RWPE1 (cell line): ENCODE data around the gene SKOR1.

Experiments
- CTCF ChIA-PET: fragments of 350-600 bp; sonication (Branson Sonifier 250); formaldehyde crosslinking; extraction: SDS; loops from one replicate; lab custom pipeline; 2021; lab: Yijun Ruan, JAX
- POLR2A ChIA-PET: fragments of 400-600 bp; formaldehyde crosslinking; extraction: SDS; loops from one replicate; lab custom pipeline; 2020; ENCODE audit warnings: antibody characterized with exemption; ENCODE audit not compliant: low non-redundant PET; lab: Yijun Ruan, JAX
- DNase-seq: peaks from one replicate; pipeline ENCODE4 v3.0.0; 2012; ENCODE audit warnings: low spot score
- H3K27ac ChIP-seq: fragments of 450-650 bp; 2 replicates; pipeline ENCODE4 v1.5.1; 2017
- TF ChIP-seq, protein P1 (sequence below): fragments of 450-650 bp; conservative IDR thresholded peaks from 2 replicates; pipeline ENCODE4 v1.5.1; 2017; ENCODE audit warnings: low read depth, mild to moderate bottlenecking

Gene SKOR1

DNA sequence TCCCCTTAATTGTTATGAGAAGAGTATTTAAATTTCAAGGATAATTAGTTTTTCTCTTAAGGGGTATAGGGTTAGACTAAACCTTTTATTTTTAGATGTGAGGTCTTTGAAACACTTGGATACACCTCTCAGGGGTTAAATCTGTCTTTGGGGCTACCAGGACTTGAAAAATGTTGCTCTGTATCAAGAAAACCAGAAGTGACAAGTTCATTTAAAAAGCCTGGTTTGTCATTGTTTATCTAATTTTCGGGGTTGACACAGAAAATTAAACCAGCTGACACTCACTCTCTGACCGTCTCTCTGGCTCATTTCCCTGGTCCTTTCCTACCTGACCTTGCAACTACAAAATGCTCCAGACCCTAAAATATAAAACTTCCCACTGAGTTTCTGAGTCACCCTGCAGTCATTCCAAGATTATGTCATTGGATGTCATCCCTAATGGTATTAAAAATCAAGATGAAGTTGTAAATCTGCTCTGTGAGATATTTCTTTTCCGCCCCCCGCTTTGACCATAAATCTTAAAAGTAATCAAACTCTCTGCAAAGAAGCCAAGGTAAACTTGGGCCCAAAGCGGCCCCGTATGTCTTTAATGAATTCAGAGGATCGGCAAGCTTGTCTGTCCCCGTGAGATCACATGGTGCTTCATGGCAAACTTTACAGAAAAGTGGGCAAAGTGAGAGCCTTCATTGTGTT lies 32.9 kb upstream of the SKOR1 start:
- ChIA-PET CTCF (no interaction called here), POLR2A (no interaction called here)
- no peak overlapping the region for H3K27ac ChIP-seq
- TF ChIP-seq, protein P1, sequence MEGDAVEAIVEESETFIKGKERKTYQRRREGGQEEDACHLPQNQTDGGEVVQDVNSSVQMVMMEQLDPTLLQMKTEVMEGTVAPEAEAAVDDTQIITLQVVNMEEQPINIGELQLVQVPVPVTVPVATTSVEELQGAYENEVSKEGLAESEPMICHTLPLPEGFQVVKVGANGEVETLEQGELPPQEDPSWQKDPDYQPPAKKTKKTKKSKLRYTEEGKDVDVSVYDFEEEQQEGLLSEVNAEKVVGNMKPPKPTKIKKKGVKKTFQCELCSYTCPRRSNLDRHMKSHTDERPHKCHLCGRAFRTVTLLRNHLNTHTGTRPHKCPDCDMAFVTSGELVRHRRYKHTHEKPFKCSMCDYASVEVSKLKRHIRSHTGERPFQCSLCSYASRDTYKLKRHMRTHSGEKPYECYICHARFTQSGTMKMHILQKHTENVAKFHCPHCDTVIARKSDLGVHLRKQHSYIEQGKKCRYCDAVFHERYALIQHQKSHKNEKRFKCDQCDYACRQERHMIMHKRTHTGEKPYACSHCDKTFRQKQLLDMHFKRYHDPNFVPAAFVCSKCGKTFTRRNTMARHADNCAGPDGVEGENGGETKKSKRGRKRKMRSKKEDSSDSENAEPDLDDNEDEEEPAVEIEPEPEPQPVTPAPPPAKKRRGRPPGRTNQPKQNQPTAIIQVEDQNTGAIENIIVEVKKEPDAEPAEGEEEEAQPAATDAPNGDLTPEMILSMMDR: no peak
- peak; percentile 12 for DNase-seq

DNA sequence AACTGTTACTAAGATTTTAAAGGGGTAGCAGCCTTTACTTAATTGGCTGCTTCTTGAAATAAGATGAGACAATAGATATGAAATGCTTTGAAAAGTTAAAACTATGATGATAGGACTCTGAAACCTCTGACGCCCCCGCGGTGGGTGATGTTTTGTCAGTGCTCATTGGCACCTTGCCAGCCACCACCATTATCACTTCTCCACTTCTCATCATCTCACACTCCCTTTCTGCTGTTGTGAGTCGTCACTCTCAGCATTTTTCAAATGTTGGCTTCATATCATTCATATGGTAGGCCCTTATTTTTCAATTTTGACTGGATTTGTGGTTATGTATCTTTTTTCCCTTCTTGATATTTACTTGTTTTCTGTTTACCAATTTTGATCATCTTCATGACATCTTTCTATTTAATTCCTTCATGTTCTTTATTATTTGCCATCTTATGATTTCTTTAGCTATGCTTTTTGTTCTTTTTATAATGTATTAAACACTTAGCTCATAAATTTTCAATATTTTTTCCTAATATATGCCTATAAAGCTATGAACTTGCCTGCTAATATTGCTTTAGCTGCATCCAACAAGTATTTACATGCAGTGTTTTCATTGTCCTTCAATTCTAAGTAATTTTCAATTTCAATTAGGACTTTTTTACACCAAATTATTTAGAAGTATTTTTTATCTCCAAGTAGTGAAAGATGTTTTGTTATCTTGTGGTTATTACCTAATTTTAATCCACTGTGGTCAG lies 30.3 kb upstream of the SKOR1 start:
- TF ChIP-seq, protein P1: no peak
- H3K27ac ChIP-seq: no peak overlapping the region
- DNase-seq: no peak
- ChIA-PET POLR2A (no interaction called here), CTCF (interaction anchor here (0.6 to 0.7 kb wide), 2 partner anchors 14 to 437 kb away, joined by 4 read pairs; no protein-coding TSS in a partner anchor)

GRCh38 chr15:67796196-67797127 lies 28.8 kb upstream of the SKOR1 start:
- no peak for DNase-seq
- CTCF ChIA-PET: interaction anchor here (0.6 kb wide), 1 partner anchor 51 kb away, joined by 3 read pairs; no protein-coding TSS in a partner anchor
- TF ChIP-seq, protein P1: no peak
- POLR2A ChIA-PET: no interaction called here
- H3K27ac ChIP-seq: no peak overlapping the region

DNA sequence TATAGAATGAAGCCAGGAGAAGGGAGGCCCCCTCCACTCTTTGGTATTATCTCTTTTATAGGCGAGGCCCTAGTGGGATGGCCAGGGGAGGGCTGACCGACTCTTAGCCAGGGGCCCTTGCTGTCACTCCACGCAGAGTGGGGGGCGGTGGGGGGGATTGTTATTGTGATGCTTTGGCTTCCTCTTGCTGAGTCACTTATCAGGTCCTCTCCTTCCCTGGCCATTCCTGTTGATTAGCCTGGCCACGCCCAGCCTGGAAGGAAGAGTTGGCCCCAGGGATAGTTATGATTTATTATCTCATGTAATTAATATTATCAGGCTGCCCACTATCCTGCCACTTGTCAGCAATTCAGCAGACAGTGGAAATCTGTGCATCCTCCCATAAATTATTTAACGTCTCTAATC lies 25.5 kb upstream of the SKOR1 start:
- ChIA-PET CTCF (no interaction called here), POLR2A (no interaction called here)
- DNase-seq: no peak
- TF ChIP-seq, protein P1: no peak
- H3K27ac ChIP-seq: no peak overlapping the region

GRCh38 chr15:67801142-67801541 lies 24.2 kb upstream of the SKOR1 start:
- ChIA-PET POLR2A (interaction anchor here (0.5 kb wide), 1 partner anchor 1158 kb away, joined by 3 read pairs; no protein-coding TSS in a partner anchor), CTCF (no interaction called here)
- H3K27ac ChIP-seq: no peak overlapping the region
- no peak for DNase-seq
- TF ChIP-seq, protein P1: no peak
